HepG2 (cell line): ENCODE data around the gene GART. TPM values are rescaled to one million over a fixed set of nuclear protein-coding genes. Genes with fewer than 3 reads are reported as not detected.

Experiments
- GMEB2 ChIP-seq: IDR thresholded peaks from 2 replicates; pipeline ENCODE4 v1.6.1; 2016; ENCODE audit warnings: missing biosample characterization, missing genetic modification reagents, low read depth
- HDAC2 ChIP-seq: sonication (generic); formaldehyde crosslinking; IDR thresholded peaks from 2 replicates; pipeline ENCODE4 v1.4.0; 2020; ENCODE audit warnings: missing genetic modification reagents
- ISL2 ChIP-seq: sonication (generic); formaldehyde crosslinking; IDR thresholded peaks from 2 replicates; pipeline ENCODE4 v1.5.0; 2020; ENCODE audit warnings: missing genetic modification reagents
- KAT8 ChIP-seq: IDR thresholded peaks from 2 replicates; pipeline ENCODE4 v1.6.1; 2016; ENCODE audit warnings: missing genetic modification reagents, missing compliant biosample characterization
- KDM4B ChIP-seq: sonication (generic); formaldehyde crosslinking; IDR thresholded peaks from 2 replicates; pipeline ENCODE4 v1.4.0; 2020; ENCODE audit warnings: missing genetic modification reagents
- KLF11 ChIP-seq: IDR thresholded peaks from 2 replicates; pipeline ENCODE4 v1.6.1; 2016; ENCODE audit warnings: missing compliant biosample characterization
- MAZ ChIP-seq, 2 experiments: sonication (generic) in 1 of 2; formaldehyde crosslinking in 1 of 2; IDR thresholded peaks; 2 replicates each; pipeline versions ENCODE4 v1.5.0 to v1.6.1; 2012 to 2020; ENCODE audit warnings: low read depth in 2 of 2, mild to moderate bottlenecking in 2 of 2, borderline replicate concordance in 1 of 2, improper control_type of control experiment in 1 of 2, low read length in 1 of 2, missing genetic modification reagents in 1 of 2, moderate library complexity in 1 of 2
- NFYB ChIP-seq: sonication (generic); formaldehyde crosslinking; IDR thresholded peaks from 2 replicates; pipeline ENCODE4 v1.4.0; 2020; ENCODE audit warnings: missing genetic modification reagents
- NR2C2 ChIP-seq: sonication (generic); formaldehyde crosslinking; IDR thresholded peaks from 2 replicates; pipeline ENCODE4 v1.4.0; 2020; ENCODE audit warnings: missing genetic modification reagents, mild to moderate bottlenecking, moderate library complexity, borderline replicate concordance
- SSRP1 ChIP-seq: IDR thresholded peaks from 2 replicates; pipeline ENCODE4 v1.6.1; 2016; ENCODE audit warnings: control low read depth
- SUZ12 ChIP-seq: fragments of 150-350 bp; IDR thresholded peaks from 2 replicates; pipeline ENCODE4 v1.6.1; 2014; ENCODE audit warnings: low read depth, low read length
- ZMAT3 ChIP-seq: sonication (generic); formaldehyde crosslinking; conservative IDR thresholded peaks from 2 replicates; pipeline ENCODE4 v1.7.0; 2021; ENCODE audit warnings: missing genetic modification reagents
- ZNF234 ChIP-seq: sonication (generic); formaldehyde crosslinking; conservative IDR thresholded peaks from 2 replicates; pipeline ENCODE4 v1.5.1; 2020; ENCODE audit warnings: mild to moderate bottlenecking, missing genetic modification reagents
- ZNF451 ChIP-seq: sonication (generic); formaldehyde crosslinking; IDR thresholded peaks from 2 replicates; pipeline ENCODE4 v1.5.0; 2020; ENCODE audit warnings: mild to moderate bottlenecking, missing genetic modification reagents
- ZNF614 ChIP-seq: IDR thresholded peaks from 2 replicates; pipeline ENCODE4 v1.6.1; 2018; ENCODE audit warnings: missing biosample characterization, missing genetic modification reagents, inconsistent platforms, borderline replicate concordance
- ZNF687 ChIP-seq: sonication (generic); formaldehyde crosslinking; IDR thresholded peaks from 2 replicates; pipeline ENCODE4 v1.5.1; 2020; ENCODE audit warnings: mild to moderate bottlenecking, missing genetic modification reagents, moderate library complexity
- ZNF709 ChIP-seq: sonication (generic); formaldehyde crosslinking; IDR thresholded peaks from 2 replicates; pipeline ENCODE4 v1.5.0; 2020; ENCODE audit warnings: mild to moderate bottlenecking, missing genetic modification reagents
- ZNF775 ChIP-seq: sonication (generic); formaldehyde crosslinking; IDR thresholded peaks from 2 replicates; pipeline ENCODE4 v1.4.0; 2020; ENCODE audit warnings: missing genetic modification reagents, mild to moderate bottlenecking, moderate library complexity, borderline replicate concordance
- ZSCAN21 ChIP-seq: sonication (generic); formaldehyde crosslinking; IDR thresholded peaks from 2 replicates; pipeline ENCODE4 v1.8.0; 2022; ENCODE audit warnings: mild to moderate bottlenecking, missing genetic modification reagents, moderate library complexity, borderline replicate concordance
- polyA plus RNA-seq, 8 experiments: library from polyadenylated mRNA; depleted of rRNA in 3 of 8; stranded (reverse) in 7 of 8; unstranded in 1 of 8; fragments of >200 nt; fragmentation: Illumina TruSeq in 4 of 8; extraction: Trizol in 4 of 8; gene quantifications; 2 replicates each; pipeline versions ENCODE4 v1.2.1 to v1.2.3, GENCODE V29; 2011 to 2016; ENCODE audit warnings: low read depth in 4 of 8, missing spikeins in 1 of 8, mixed read lengths in 1 of 8; ENCODE audit not compliant: insufficient read depth in 1 of 8
- total RNA-seq, 5 experiments: library from RNA; depleted of rRNA; stranded (reverse); fragments of >200 nt; fragmentation: Illumina TruSeq; extraction: Trizol; gene quantifications; 2 replicates each; pipeline ENCODE4 v1.2.3, GENCODE V29; 2016; ENCODE audit warnings: low read depth in 1 of 5
- TF ChIP-seq, protein P1 (sequence below): sonication (generic); formaldehyde crosslinking; IDR thresholded peaks from 2 replicates; pipeline ENCODE4 v1.4.0; 2020; ENCODE audit warnings: missing genetic modification reagents

The GART gene
- total and polyA plus RNA-seq, 2 of the 13 experiments (the other 11 are each of a cell fraction or from before 2014, with no cell fraction given): 17.9 to 109 TPM

DNA sequence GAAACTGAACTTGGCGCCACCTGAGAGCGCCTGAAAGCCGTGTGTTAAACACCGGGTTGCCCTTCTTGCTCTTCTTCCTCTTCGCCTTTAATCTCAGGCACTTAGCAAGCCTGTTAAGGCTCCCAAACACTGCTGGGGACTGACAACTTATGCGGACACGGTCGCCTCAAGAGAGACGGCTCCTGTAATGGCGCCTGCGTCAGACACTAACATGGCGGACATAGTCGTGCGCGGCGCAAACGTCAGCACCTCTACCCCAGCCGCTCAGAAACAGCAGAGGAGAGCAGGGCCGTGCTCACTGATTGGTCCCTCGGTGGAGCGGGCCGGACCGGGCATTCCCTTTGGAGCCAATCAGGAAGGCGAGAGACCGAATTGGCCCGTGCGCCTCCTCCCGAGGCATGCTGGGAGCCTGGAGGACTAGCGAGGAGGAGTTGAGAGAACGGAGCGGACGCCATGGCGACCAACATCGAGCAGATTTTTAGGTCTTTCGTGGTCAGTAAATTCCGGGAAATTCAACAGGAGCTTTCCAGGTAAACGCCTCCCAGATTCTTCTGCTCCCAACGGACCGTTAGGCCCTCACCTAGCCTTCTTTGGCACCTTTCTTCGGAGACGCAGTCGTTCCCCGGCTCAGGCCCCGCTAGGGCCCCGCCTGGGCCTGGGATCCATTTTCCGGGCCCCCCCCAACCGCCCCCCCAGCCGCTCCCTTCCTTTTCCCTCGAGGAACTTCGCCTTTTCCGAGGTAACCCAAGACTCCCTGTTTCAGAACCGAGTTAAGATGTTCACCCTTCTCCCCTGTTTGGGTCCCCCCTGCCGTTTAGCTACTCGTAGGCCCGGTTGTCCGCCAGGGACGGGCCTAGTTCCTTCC, 955 bp upstream of the GART start, which contains the start of gene SON (continued):
- TF ChIP-seq, protein P1, sequence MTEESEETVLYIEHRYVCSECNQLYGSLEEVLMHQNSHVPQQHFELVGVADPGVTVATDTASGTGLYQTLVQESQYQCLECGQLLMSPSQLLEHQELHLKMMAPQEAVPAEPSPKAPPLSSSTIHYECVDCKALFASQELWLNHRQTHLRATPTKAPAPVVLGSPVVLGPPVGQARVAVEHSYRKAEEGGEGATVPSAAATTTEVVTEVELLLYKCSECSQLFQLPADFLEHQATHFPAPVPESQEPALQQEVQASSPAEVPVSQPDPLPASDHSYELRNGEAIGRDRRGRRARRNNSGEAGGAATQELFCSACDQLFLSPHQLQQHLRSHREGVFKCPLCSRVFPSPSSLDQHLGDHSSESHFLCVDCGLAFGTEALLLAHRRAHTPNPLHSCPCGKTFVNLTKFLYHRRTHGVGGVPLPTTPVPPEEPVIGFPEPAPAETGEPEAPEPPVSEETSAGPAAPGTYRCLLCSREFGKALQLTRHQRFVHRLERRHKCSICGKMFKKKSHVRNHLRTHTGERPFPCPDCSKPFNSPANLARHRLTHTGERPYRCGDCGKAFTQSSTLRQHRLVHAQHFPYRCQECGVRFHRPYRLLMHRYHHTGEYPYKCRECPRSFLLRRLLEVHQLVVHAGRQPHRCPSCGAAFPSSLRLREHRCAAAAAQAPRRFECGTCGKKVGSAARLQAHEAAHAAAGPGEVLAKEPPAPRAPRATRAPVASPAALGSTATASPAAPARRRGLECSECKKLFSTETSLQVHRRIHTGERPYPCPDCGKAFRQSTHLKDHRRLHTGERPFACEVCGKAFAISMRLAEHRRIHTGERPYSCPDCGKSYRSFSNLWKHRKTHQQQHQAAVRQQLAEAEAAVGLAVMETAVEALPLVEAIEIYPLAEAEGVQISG (CRISPR knock-in tag): peak; percentile 98
- TF ChIP-seq ISL2 (no peak), ZMAT3 (CRISPR knock-in tag) (peak; percentile 58; the same call in 1 of the 2 replicates), NFYB (peak; percentile 98), ZNF709 (CRISPR knock-in tag) (peak; percentile 52; the same call in 1 of the 2 replicates), NR2C2 (CRISPR knock-in tag) (peak; percentile 54), ZNF775 (CRISPR knock-in tag) (peak; percentile 77; the same call in 1 of the 2 replicates), KLF11 (CRISPR knock-in tag) (peak; percentile 69; the same call in 1 of the 2 replicates), MAZ (IDR thresholded peaks at IDR 0.05; ENCODE audit: borderline replicate concordance, low read depth, low read length) (peak; percentile 85), MAZ (CRISPR knock-in tag; IDR thresholded peaks at IDR 0.05; ENCODE audit: low read depth) (peak; percentile 42; the same call in 1 of the 2 replicates), ZNF687 (peak; percentile 57), SSRP1 (CRISPR knock-in tag) (peak; percentile 69; the same call in 1 of the 2 replicates), GMEB2 (CRISPR knock-in tag) (peak; percentile 65; the same call in 1 of the 2 replicates), KAT8 (peak; percentile 91), HDAC2 (CRISPR knock-in tag) (0 out of 2 replicates have a peak, but pooled peaks have one; percentile 16), KDM4B (CRISPR knock-in tag) (0 out of 2 replicates have a peak, but pooled peaks have one; percentile 56), SUZ12 (peak; percentile 31), ZNF451 (CRISPR knock-in tag) (peak; percentile 55; the same call in 1 of the 2 replicates), ZSCAN21 (CRISPR knock-in tag) (peak; percentile 63; the same call in 1 of the 2 replicates), ZNF614 (CRISPR knock-in tag) (peak; percentile 36; the same call in 1 of the 2 replicates), ZNF234 (CRISPR knock-in tag) (0 out of 2 replicates have a peak, but pooled peaks have one; percentile 7)
